Activated CD4-positive, alpha-beta memory T cell treated with anti-CD3 and anti-CD28 coated beads, Interleukin-2, amount 10 ng/mL, durations not matched to agents 7 days and 5 days (primary cell): ENCODE results near the gene SAFB2. TPM values are rescaled to one million over a fixed set of nuclear protein-coding genes. Genes with fewer than 3 reads are reported as not detected.

Experiments used
- CTCF ChIA-PET: fragments of 350-600 bp; sonication (Branson Sonifier 250); formaldehyde crosslinking; loops from one replicate; lab custom pipeline; 2021; ENCODE audit warnings: antibody characterized with exemption, inconsistent platforms; lab: Charles Lee
- POLR2A ChIA-PET: fragments of 350-600 bp; sonication (Branson Sonifier 250); formaldehyde crosslinking; loops from one replicate; lab custom pipeline; 2021; ENCODE audit warnings: antibody characterized with exemption; lab: Charles Lee
- DNase-seq: peaks from one replicate; pipeline ENCODE4 v3.0.0-alpha.2; 2020
- H3K27ac Mint-ChIP-seq: one replicate; pipeline ENCODE4 v1.8.0; 2021; ENCODE audit warnings: mild to moderate bottlenecking, mixed read lengths
- H3K27me3 Mint-ChIP-seq: one replicate; pipeline ENCODE4 v1.8.0; 2021; ENCODE audit warnings: mixed read lengths
- H3K36me3 Mint-ChIP-seq: one replicate; pipeline ENCODE4 v1.8.0; 2021; ENCODE audit warnings: low read depth, mixed read lengths
- H3K4me1 Mint-ChIP-seq: one replicate; pipeline ENCODE4 v1.8.0; 2021; ENCODE audit warnings: mixed read lengths
- H3K4me3 Mint-ChIP-seq: one replicate; pipeline ENCODE4 v1.8.0; 2021; ENCODE audit warnings: mild to moderate bottlenecking, mixed read lengths
- H3K9me3 Mint-ChIP-seq: one replicate; pipeline ENCODE4 v1.8.0; 2021; ENCODE audit warnings: mixed read lengths
- total RNA-seq, 2 experiments: library from RNA; stranded (reverse); gene quantifications; one replicate each; pipeline ENCODE4 v1.2.3, GENCODE V29; 2021

The SAFB2 gene
- total RNA-seq, 2 experiments from 2014 or later: 90.5 to 90.7 TPM

DNA sequence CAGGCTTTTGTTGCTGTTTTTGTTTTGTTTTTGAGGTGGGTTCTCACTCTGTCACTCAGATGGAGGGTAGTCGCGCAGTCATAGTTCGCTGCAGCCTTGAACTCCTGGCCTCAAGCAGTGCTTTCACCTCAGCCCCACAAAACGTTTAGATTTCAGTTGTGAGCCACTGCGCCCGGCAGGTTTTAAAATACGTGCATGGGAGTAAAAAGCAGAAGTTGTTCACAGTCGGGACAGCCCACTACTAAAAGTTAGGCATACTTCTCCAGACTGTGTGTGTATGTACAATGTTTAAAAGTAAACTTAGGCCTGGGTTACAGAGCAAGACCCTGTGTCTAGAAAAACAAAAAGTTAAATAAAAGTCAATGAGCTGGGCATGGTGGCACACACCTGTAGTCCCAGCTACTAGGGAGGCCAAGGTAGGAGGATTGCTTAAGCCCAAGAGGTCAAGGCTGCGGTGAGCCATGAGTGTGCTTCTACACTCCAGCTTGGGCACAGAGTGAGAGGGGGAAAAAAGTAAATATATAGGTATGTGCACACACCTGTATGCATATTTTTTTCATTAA, 6.4 kb upstream of the SAFB2 start:
- Mint-ChIP-seq H3K27ac (peak overlapping the region; percentile 9), H3K9me3 (no peaks in the 10 kb centered on the region), H3K4me3 (no peak overlapping the region), H3K27me3 (no peaks in the 10 kb centered on the region), H3K4me1 (peaks cover 79% of the 10 kb centered on the region), H3K36me3 (peaks cover 80% of the 10 kb centered on the region)
- DNase-seq: no peak
- CTCF ChIA-PET: no interaction called here
- POLR2A ChIA-PET: interaction anchor here (0.8 kb wide), 1 partner anchor 44 kb away, joined by 3 read pairs; no protein-coding TSS in a partner anchor

DNA sequence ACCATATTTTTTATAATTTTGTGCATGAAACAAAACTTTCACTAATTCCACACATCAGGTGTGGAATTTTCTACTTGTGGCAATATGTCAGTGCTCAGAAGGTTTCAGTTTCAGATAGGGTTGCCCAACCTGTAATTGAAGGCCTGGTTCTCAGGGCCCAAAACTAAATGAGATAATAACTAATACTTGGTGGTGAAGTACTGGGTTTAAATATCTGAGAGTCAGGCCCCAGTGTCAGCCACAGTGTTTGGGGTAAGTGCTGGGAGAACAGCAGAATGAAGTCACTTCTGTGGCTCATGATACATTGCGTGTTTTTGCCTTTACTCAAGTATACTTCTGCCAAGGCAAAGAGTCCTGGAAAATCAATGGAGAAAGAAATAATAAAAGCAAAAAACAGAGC, 5.9 kb upstream of the SAFB2 start:
- Mint-ChIP-seq H3K4me1 (peaks cover 79% of the 10 kb centered on the region), H3K27me3 (no peaks in the 10 kb centered on the region), H3K9me3 (no peaks in the 10 kb centered on the region), H3K4me3 (no peak overlapping the region), H3K27ac (peak overlapping the region; percentile 19), H3K36me3 (peaks cover 84% of the 10 kb centered on the region)
- no peak for DNase-seq
- ChIA-PET POLR2A (no interaction called here), CTCF (no interaction called here)

- H3K36me3 Mint-ChIP-seq: peaks cover 85% of the 10 kb centered on the region
- peak overlapping the region; percentile 14 for H3K4me3 Mint-ChIP-seq
- peak overlapping the region; percentile 28 for H3K27ac Mint-ChIP-seq
- peaks cover 72% of the 10 kb centered on the region for H3K4me1 Mint-ChIP-seq
- DNase-seq: no peak
- H3K27me3 Mint-ChIP-seq: no peaks in the 10 kb centered on the region
- ChIA-PET POLR2A (interaction anchor here (1.2 to 1.3 kb wide), 2 partner anchors 9 to 52 kb away, joined by 3 to 5 read pairs; no protein-coding TSS in a partner anchor), CTCF (interaction anchor here (1.5 kb wide), 1 partner anchor 62 kb away, joined by 4 read pairs; the partner anchor contains the start of gene RPL36)
- no peaks in the 10 kb centered on the region for H3K9me3 Mint-ChIP-seq
Observed at GRCh38 chr19:5627395-5627904, 4.9 kb upstream of the SAFB2 start.

- Mint-ChIP-seq H3K9me3 (no peaks in the 10 kb centered on the region), H3K27ac (peak overlapping the region; percentile 17), H3K36me3 (peaks cover 85% of the 10 kb centered on the region), H3K4me3 (peak overlapping the region; percentile 99), H3K27me3 (no peaks in the 10 kb centered on the region), H3K4me1 (peaks cover 66% of the 10 kb centered on the region)
- ChIA-PET CTCF (interaction anchor here (1.3 kb wide), 1 partner anchor 62 kb away, joined by 3 read pairs; no protein-coding TSS in a partner anchor), POLR2A (no interaction called here)
- no peak for DNase-seq
Observed at GRCh38 chr19:5625641-5626040, 3.1 kb upstream of the SAFB2 start.

DNA sequence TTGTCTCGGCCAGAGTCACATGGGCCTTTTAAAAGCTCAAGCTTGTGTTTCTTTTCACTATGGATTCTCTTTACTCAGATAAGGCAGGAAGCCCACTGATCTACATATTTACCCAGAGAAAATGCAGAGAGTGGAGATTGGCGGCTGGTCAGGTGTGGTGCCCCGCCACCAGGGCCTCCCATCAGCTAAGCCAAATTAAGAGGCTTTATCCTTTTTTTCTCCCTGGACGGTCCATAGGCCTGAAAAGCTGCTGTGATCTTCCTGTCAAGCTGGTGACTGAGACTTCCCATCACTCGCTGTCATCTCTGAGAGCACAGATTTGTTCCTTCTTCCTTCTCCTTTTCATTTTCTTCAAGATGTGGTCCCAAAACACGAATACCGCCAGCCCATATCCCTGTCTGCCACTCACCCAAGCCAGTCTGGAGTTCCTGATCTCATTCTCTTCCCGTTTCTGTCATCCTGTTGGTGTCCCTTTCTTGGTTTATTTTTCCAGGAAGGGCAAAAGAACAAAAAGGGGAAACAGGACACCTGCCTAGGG, 2.2 kb upstream of the SAFB2 start:
- DNase-seq: no peak
- ChIA-PET CTCF (no interaction called here), POLR2A (interaction anchor here (5.0 kb wide), 1 partner anchor 95 kb away, joined by 32 read pairs; the partner anchor contains the start of genes CATSPERD and LONP1)
- H3K27ac Mint-ChIP-seq: peak overlapping the region; percentile 83
- no peaks in the 10 kb centered on the region for H3K9me3 Mint-ChIP-seq
- H3K4me1 Mint-ChIP-seq: peaks cover 69% of the 10 kb centered on the region
- no peaks in the 10 kb centered on the region for H3K27me3 Mint-ChIP-seq
- H3K36me3 Mint-ChIP-seq: peaks cover 87% of the 10 kb centered on the region
- peak overlapping the region; percentile 99 for H3K4me3 Mint-ChIP-seq

DNA sequence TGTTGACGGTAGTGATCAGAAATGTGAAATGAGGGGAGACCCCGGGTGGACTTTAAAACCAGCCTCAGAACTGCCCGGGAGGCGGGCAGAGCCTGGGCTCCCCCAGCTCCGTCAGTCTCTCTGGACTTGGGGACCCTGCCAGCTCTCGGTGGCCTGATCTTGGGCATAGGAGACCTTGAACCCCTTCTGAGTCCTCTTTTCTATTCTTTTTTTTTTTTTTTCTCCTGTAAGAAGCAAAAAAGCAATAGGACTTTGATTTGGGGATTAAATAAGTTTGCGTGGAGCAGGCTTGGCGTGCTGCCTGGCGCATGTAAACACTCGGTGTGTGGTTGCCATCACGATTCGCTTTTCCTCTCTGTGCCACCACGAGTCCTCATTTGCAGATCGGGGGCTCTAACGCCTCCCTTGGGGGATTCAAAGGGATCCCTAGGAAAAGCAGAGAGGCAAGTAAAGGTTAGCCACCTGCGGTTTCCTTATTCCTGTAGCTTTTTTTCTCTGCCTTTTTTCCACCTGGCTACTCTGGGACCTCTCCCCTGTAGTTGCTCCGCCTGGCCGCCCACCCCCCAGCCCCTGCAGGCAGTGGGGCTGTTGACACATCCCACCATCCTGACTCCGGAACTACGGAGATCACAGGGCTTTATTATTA, 1.6 kb upstream of the SAFB2 start:
- Mint-ChIP-seq H3K27ac (peak overlapping the region; percentile 83), H3K27me3 (no peaks in the 10 kb centered on the region), H3K4me3 (peak overlapping the region; percentile 99), H3K36me3 (peaks cover 83% of the 10 kb centered on the region), H3K4me1 (peaks cover 67% of the 10 kb centered on the region), H3K9me3 (no peaks in the 10 kb centered on the region)
- POLR2A ChIA-PET: interaction anchor here (5.0 kb wide), 1 partner anchor 96 kb away, joined by 32 read pairs; the partner anchor contains the start of genes CATSPERD and LONP1
- peak; percentile 21 for DNase-seq
- CTCF ChIA-PET: interaction anchor here (1.8 to 4.6 kb wide), 2 partner anchors 63 to 96 kb away, joined by 11 to 21 read pairs; partner anchors contain the start of genes CATSPERD and LONP1

DNA sequence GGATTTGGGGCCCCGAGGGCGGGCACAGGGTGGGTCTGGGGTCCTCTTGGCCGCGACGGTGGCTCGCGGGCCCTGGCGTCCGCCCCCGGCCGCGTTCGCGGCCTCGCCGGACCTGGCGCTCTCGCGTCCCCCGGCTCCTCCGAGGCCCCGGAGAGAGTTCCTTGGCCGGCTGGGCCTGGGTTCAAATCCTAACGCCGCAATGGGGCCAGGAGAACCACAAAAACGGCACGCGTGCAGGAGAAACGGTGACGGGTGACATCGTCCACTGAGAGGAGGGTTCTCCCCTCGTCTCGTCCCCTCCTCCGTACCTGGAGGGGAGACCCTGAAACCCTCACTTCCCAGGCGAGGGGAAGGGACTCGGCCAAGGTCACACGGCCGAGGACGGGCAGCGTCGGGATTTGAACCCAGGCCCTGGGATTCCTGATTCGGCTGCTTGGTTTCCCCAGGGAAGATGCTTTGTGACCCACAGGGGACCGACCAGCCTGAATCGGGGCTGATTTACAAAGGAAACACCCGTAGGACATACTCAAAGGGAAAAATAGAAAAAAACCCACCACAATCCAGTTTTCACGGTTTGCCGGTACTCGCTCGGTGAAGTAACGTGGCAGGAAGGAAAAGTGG, 931 bp upstream of the SAFB2 start:
- ChIA-PET POLR2A (interaction anchor here (0.7 to 5.0 kb wide), 21 partner anchors 9 to 899 kb away, joined by 3 to 32 read pairs (median 5); partner anchors contain the start of genes ALKBH7, CATSPERD, DPP9 and FEM1A), CTCF (interaction anchor here (0.6 to 4.6 kb wide), 5 partner anchors 10 to 191 kb away, joined by 3 to 21 read pairs (median 11); partner anchors contain the start of genes CATSPERD, LONP1 and RPL36)
- H3K4me1 Mint-ChIP-seq: peaks cover 67% of the 10 kb centered on the region
- no peaks in the 10 kb centered on the region for H3K9me3 Mint-ChIP-seq
- no peak for DNase-seq
- peaks cover 83% of the 10 kb centered on the region for H3K36me3 Mint-ChIP-seq
- peak overlapping the region; percentile 96 for H3K27ac Mint-ChIP-seq
- no peaks in the 10 kb centered on the region for H3K27me3 Mint-ChIP-seq
- peak overlapping the region; percentile 99 for H3K4me3 Mint-ChIP-seq

DNA sequence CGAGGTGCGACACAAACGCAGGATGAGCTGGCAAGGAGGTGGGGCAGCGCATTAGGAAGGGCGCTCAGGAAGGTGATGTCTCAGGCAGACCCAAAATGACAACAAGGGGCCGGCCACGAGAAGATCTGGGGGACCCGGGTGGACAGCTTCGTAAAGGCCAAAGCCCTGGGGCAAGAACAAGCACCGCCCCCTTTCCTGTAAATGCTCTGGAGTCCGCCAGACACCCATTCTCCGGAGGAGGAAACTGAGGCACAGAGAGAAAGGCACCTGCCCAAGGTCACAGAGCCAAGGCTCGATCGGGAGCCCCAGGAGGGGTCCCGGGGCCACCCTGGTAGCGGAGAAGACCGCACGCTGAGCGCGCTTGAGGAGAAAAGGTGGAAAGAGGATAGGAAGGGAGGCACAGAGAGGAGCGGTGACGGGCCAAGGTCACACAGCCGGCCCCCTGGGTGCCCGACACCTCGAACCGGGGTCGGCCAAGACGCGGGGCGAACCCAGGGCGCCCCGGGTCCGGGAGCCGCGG, 571 bp downstream of the SAFB2 start:
- ChIA-PET POLR2A (interaction anchor here (0.6 to 5.0 kb wide), 28 partner anchors 7 to 1727 kb away, joined by 3 to 32 read pairs (median 5); partner anchors contain the start of genes CATSPERD, CLPP, DPP9 and FEM1A), CTCF (interaction anchor here (0.6 to 4.6 kb wide), 4 partner anchors 52 to 208 kb away, joined by 4 to 21 read pairs (median 12); partner anchors contain the start of gene RPL36)
- H3K9me3 Mint-ChIP-seq: no peaks in the 10 kb centered on the region
- H3K4me1 Mint-ChIP-seq: peaks cover 61% of the 10 kb centered on the region
- H3K36me3 Mint-ChIP-seq: peaks cover 83% of the 10 kb centered on the region
- H3K4me3 Mint-ChIP-seq: peak overlapping the region; percentile 99
- DNase-seq: peak; percentile 33
- peak overlapping the region; percentile 96 for H3K27ac Mint-ChIP-seq
- no peaks in the 10 kb centered on the region for H3K27me3 Mint-ChIP-seq

DNA sequence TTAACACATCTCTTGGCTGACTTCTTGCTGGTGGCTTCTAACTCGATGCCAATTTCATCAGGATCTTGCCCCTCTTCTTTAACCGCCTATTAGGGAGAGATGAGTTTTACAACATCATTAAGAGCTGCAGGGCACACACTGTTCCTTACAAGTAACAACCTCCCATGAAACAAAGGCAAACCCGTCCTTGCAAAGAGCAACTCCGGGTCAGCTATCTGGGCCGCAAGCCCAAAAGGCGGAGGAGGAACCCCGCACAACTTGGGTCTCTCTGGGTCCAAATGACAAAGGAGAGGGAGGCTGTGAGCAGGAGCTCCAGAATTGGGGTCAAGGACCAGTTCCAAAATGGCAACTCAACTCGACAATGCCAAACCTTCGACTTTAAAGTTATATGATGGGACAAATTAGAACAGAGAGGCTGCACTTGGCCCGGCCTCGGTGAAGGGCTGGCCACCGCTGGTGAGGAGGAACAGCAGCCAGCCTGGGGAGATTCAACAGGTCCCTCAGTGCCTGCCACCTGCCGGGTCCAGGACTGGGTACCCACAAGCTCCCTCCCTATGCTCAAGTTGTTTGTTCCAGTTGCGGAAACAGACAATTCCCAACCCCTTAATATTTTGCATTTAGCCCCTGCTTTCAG, 1.1 kb downstream of the SAFB2 start:
- ChIA-PET POLR2A (interaction anchor here (0.6 to 5.0 kb wide), 14 partner anchors 9 to 830 kb away, joined by 3 to 32 read pairs (median 5); partner anchors contain the start of genes CATSPERD, FEM1A, KDM4B and LONP1), CTCF (interaction anchor here (0.6 to 4.6 kb wide), 4 partner anchors 53 to 208 kb away, joined by 4 to 21 read pairs (median 12); partner anchors contain the start of gene RPL36)
- DNase-seq: no peak
- Mint-ChIP-seq H3K4me1 (peaks cover 56% of the 10 kb centered on the region), H3K9me3 (no peaks in the 10 kb centered on the region), H3K36me3 (peaks cover 82% of the 10 kb centered on the region), H3K27ac (peak overlapping the region; percentile 96), H3K4me3 (peak overlapping the region; percentile 99), H3K27me3 (no peaks in the 10 kb centered on the region)

DNA sequence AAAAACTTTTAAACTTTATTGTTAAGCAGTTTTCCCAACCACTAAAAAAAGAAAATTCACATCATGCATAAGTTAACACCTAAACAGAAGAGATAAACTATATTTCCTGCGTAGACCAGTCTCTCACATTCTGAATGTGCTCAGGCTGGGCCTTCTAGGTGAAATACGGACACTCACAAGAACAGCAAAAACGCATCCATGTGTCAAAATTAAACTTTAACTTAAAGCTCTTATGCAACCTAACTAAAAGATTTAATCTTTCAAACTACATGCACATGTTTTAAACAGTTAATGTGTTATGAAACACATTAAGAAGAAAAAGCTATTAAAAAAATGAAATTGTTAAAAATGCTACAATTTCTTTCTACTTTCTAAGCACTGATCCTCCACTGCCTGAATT, 2.6 kb downstream of the SAFB2 start:
- no peak for DNase-seq
- Mint-ChIP-seq H3K27ac (no peak overlapping the region), H3K4me3 (peak overlapping the region; percentile 99), H3K9me3 (no peaks in the 10 kb centered on the region), H3K4me1 (peaks cover 41% of the 10 kb centered on the region), H3K36me3 (peaks cover 81% of the 10 kb centered on the region), H3K27me3 (no peaks in the 10 kb centered on the region)
- CTCF ChIA-PET: interaction anchor here (1.5 to 4.6 kb wide), 3 partner anchors 67 to 184 kb away, joined by 4 to 21 read pairs (median 19); partner anchors contain the start of gene RPL36
- POLR2A ChIA-PET: no interaction called here

DNA sequence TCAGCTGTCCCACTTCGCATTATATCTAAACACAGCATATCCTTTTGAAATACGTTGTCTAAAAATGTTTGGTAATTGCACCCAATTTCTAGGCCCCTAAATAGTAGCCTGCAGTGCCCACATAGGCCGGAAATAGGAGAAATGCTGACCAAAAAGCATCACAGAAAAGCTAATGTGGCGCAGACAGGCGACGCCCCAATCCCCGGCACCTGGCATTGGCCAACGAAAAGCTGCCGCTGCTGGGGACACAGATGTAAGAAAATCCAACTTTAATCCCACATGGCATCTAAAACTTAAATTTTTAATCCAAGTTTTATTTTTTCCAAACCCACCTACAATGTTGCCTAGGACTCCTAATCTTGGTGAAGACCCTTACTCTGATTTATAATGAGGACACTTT, 4.0 kb downstream of the SAFB2 start:
- Mint-ChIP-seq H3K4me1 (peaks cover 34% of the 10 kb centered on the region), H3K27me3 (no peaks in the 10 kb centered on the region), H3K36me3 (peaks cover 82% of the 10 kb centered on the region), H3K27ac (no peak overlapping the region), H3K9me3 (no peaks in the 10 kb centered on the region), H3K4me3 (no peak overlapping the region)
- CTCF ChIA-PET: interaction anchor here (0.6 kb wide), 1 partner anchor 102 kb away, joined by 3 read pairs; the partner anchor contains the start of genes CATSPERD and LONP1
- POLR2A ChIA-PET: interaction anchor here (1.3 kb wide), 1 partner anchor 9 kb away, joined by 5 read pairs; no protein-coding TSS in a partner anchor
- DNase-seq: no peak
